Sciatic nerve (tissue), 2 donors: ENCODE measurements around the gene SEMA6A. TPM values are rescaled to one million over a fixed set of nuclear protein-coding genes. Genes with fewer than 3 reads are reported as not detected.
"Not testable (repeated sequence)": the region's sequence is repeated elsewhere in the genome, so short reads cannot be mapped to it uniquely, and the experiment has no call there.

Experiments
- ATAC-seq: fragments of 200-7000 bp; cut with Tn5 transposase; one replicate; pipeline ENCODE4 v1.9.1; 2020; ENCODE audit warnings: mild to moderate bottlenecking, moderate library complexity
- DNase-seq: peaks from one replicate; pipeline ENCODE4 v3.0.0-alpha.2; 2020; ENCODE audit warnings: low spot score
- intact Hi-C: fragments of 100-400 bp; cut with DNase I; formaldehyde crosslinking; loops from one replicate; pipeline ENCODE4 v1.14.2; 2022
- total RNA-seq: library from RNA; stranded (reverse); fragmentation: NEBNext Ultra II Directional; extraction: Animal tissue kit (Norgen Biotek cat#: 25700); gene quantifications from one replicate; pipeline ENCODE4 v1.2.1, GENCODE V29; 2021
- donor health status: DM: no; HTN: no; CAD: no.
- donor health status: DM: no; HTN: no; CAD: no.

SEMA6A gene
- total RNA-seq, 1 donor from 2014 or later = 35.4 TPM

- intact Hi-C loops = no loop called here
- DNase-seq (no peak), ATAC-seq (no peak)
These were observed 16.9 kb downstream of the SEMA6A start for GRCh38 chr5:116557669-116558271.

DNA sequence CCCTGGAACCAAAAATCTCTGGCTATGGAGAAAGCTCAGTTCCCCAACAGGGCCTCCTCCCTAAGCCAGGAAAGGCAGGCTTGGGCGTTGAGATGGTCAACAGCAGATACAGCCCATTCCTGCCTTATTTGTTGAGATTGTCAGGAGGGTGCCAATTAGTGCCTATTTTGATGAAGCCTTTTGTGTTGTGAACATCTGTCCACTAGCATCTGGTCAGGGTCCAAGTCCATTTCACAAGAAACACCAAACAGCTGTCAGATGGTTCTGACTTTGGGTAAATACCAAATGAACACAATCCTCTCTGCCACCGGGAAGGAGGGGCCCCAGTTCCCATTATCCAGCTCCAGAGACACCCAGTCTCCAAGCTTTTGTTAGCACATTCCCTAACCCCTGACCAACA, 19.9 kb downstream of the SEMA6A start:
- ATAC-seq (no peak), DNase-seq (no peak)
- intact Hi-C loops = no loop called here

- ATAC-seq = peak; percentile 78
- no peak for DNase-seq
- intact Hi-C loops = no loop called here
These were observed 21.3 kb downstream of the SEMA6A start for GRCh38 chr5:116553366-116553765.

GRCh38 chr5:116550082-116550481, 24.5 kb downstream of the SEMA6A start:
- ATAC-seq = no peak
- intact Hi-C loops = no loop called here
- DNase-seq = no peak

- ATAC-seq = no peak
These were observed 27.9 kb downstream of the SEMA6A start for GRCh38 chr5:116546743-116547124.

DNA sequence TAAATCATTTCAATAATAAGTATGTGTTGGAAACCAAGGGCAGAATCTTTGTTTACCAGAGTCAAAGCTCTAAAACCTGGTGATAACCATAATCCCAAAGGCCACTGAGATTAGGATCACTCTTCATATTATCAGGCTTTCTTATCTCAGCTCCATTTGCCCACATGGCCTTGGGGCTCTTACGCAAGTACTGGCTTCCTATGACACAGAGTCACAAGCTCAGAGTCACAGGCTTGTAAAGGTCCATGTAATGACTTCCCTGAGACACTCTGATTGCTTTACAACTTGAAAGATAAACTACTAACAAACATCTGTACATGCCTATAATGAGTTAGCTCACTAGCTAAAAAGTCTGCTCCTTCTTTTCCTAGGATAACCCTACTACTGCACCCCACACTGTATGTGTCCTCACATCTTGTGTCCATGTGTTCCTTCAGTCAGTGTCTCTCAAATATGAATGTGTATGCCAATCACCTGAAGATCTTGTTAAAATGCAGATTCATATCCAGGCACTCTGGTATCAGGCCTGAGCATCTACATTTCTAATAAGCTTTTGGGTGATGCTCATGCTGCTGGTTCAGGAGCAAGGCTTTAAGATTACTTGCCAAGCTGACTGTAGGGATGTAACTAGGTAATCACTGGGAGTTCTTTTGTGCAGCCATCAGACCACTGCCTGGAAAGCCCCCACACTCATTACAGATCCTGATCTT, 28.4 kb downstream of the SEMA6A start:
- no peak for ATAC-seq
- no peak for DNase-seq
- intact Hi-C loops = no loop called here

More at GRCh38 chr5:116546743-116547124, 27.9 kb downstream of the SEMA6A start:
- intact Hi-C loops = no loop called here
- DNase-seq = no peak

DNA sequence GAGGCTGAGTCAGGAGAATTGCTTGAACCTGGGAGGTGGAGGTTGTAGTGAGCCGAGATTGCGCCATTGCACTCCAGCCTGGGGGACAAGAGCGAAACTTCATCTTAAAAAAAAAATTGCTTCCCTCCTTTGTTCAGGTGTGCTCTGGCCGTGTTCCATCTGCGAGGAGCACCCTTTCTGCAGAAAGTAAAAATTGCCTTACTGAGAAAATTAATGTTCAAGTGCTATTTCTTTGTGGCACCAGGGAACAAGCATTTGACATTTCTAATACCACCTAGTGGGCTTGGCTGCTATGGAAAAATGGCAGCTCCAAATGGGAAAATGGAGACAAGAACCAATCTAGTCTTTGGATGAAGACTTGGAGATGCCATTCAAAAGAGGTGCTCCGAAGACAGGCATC, 29.2 kb downstream of the SEMA6A start:
- ATAC-seq, DNase-seq, intact Hi-C loops: not testable (repeated sequence)

DNA sequence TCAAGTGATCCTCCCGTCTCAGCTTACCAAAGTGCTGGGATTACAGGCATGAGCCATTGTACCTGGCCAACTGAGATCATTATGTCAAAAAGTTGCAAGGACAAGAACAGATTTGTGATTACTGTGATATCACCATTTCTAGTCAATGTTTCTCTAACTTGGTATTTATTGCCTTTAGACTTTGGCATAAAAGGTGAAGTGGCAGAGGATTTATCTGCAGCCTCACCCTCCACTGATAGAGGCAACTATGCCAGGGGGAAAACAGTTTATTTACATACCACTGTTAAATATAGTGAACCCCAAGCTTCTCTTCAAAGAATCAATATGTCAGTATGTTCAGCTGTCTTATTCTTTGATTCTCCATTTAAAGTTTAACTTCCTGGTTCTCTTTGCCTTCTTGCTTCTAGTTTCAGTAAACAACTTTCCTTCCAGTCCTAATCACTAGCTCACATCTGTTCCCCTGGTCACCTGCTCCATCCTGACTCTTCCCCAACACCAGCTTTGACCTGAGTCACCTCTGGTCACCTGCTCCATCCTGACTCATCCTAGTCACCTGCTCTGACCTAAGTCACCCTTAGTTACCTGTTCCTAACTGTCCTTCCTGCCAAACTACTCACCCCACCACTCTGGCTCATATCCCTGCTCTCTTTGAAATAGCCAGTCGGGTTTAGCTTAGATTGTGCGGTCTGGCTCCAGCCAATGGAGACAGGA, 29.9 kb downstream of the SEMA6A start:
- intact Hi-C loops = no loop called here
- no peak for DNase-seq
- no peak for ATAC-seq

DNA sequence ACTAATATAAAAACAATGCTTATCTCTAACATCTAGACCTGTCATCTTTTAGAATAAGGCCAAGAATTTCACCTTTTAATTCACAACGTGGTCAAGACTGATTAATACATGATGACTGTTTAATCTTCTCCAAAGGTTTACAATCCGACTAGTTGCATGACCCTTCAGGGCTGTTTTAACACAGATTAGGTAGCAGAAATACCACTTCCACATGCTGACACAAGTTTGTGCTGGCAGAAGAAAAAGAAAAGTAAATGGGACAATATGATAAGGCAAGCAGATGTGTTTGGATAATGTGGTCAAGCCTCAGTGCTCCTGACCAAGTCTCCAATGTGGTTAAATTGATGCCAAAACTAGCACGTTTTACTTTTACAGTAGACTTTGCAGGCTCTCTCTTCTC, 31.1 kb downstream of the SEMA6A start:
- DNase-seq (no peak), ATAC-seq (no peak)
- intact Hi-C loops = no loop called here

DNA sequence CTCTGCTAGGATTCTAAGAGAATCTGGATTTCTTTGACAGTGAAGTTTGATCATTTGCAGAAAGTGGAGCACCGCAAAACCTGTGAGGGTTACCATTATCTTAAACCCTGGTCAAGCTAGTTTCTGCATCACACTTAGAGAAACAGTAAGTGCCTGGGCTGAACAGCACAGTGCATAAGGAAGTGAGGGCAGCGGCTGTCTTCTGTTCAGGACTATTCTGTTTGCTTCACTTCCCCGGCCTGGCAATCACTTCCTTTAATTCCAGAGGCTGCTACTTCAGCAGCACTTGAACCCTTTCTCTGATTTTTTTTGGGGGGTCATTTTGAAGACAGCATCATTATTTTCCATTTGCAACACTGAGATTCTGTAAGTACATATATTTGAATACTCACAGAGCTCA, 32.0 kb downstream of the SEMA6A start:
- intact Hi-C loops = no loop called here
- DNase-seq (no peak), ATAC-seq (no peak)

DNA sequence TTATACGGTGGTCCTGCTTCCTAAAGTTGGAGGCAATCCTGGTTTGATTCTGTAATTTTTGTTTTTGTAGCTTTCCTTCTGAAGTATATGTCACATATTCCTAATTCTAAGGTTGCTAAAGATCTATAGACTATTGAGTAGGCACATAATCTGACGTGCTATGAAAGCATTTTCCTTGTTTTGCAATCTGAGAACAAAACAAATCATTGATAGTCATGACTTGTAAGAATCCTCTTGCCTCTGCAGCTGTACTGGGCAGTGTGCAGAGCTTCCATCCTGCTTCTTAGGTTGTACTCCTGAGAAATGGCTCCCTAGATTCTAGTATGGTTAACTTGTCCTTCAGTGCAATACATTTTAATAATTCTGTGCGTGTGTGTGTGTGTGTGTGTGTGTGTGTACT, 35.4 kb downstream of the SEMA6A start:
- ATAC-seq (no peak), DNase-seq (no peak)
- intact Hi-C loops = no loop called here

DNA sequence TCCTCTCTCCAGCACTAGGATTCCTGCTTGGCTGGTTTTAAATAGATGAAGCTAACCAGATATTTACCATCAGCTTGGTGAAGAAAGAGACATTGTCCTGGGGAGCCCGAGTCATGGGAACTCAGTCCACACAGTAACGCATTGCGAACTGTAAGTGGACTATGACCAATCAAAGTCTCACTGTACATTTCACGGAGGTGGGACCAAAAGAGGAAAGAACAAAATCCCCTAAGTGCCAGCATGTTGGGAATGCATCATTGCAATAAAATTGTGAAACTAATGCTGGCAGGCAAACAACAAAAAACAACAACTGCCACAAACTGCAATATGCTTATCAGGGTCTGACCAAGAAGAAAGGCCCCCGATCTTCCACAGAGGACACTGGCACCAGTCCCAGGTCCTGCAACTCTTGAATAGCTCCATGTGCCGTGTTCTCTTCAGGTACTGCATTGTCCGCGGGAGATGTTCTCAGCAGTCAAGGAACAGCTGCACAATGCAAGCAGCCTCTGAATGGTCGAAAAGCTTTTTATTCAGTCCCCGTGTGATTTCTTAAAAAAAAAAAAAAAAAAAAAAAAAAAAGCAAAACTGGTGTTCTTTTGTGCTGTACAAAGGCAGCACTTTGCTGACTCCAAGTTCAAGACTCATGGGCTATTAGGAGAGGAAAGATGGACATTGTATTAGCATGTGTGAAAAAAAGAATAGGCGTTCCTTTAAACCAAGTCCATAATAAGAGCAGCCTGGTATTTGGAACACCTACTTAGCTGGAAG, 38.1 kb downstream of the SEMA6A start:
- DNase-seq (no peak), ATAC-seq (peak; percentile 65)
- intact Hi-C loops = no loop called here

DNA sequence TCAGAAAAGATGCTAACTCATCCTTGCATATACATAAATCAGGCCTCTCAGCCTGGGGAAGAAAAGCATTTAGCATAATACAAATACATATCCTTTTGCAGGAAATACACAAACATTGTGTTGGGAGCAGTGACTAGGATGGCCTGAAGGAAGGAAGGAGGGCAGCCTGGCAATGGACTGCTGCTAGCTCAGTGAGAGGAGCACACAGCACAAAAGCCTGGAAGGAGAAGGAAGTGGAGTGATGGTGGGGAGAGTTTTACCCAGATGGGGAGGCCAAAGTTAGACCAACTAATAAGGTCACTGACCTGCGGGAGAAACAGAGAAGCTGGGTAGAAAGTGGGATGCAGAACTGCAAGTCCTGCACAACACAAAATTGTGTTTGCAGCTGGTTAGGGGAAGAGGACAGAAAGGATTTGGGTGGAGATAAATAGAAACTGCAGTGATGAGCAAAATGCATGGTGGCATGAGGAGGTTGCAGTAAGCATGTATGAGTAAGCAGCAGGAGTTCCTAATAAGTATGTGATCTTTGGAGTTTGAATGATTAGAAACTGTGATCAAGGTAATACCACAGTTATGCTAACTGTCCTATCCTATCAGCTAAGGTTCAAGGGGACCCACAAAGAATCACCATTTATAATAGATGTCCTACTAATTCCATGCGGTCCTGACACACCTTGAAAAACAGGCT, 39.5 kb downstream of the SEMA6A start:
- DNase-seq = no peak

GRCh38 chr5:116532762-116533525, 41.7 kb downstream of the SEMA6A start:
- intact Hi-C loops = no loop called here
- DNase-seq (no peak), ATAC-seq (no peak)

More for the DNA sequence above, 39.5 kb downstream of the SEMA6A start:
- intact Hi-C loops = no loop called here
- no peak for ATAC-seq

GRCh38 chr5:116531635-116532034, 43.0 kb downstream of the SEMA6A start:
- no peak for DNase-seq
- intact Hi-C loops = no loop called here
- no peak for ATAC-seq

DNA sequence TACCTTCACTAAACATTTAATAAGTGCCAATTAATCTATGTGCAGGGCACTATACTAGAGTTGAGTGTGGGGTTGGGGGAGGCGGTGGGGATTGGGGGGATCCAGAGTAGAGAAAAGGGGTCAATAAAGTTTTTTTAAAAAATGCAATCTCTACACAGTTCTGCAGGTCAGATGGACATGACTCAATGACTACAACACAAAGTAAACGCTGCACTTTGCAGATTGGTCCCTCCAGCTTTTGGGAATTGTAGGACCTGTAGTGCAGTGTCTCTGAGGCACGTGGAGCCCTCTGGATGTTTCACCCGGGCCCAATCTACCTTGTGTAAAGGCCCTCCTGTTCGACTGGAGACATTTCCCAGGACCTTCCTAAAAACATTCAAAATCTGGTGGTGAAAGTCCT, 43.5 kb downstream of the SEMA6A start:
- no peak for ATAC-seq
- no peak for DNase-seq
- intact Hi-C loops = no loop called here

- intact Hi-C loops = no loop called here
- ATAC-seq (no peak), DNase-seq (no peak)
These were observed 44.3 kb downstream of the SEMA6A start for GRCh38 chr5:116530276-116530675.

DNA sequence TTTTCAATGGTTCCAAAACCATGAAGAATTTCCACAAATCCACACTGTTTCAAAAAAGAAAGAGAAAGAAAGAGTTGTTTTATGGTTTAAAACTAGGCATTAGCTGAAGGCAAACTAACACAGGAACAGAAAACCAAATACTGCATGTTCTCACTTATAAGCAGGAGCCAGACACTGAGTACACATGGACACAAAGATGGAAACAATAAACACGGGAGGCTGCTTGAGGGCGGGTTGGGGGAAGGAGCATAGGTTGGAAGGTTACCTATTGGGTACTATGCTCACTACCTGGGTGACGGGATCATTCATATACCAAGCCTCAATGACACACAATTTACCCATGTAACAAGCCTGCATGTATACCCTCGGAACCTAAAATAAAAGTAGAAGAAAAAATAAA, 45.0 kb downstream of the SEMA6A start:
- DNase-seq (no peak), ATAC-seq (no peak)
- intact Hi-C loops = no loop called here
